ENCODE data around the gene ARSA.

- TF ChIP-seq POLR2AphosphoS5 (IDR thresholded peaks at IDR 0.05; ENCODE audit: low read depth, low read length) (no peak), POLR2A (IDR thresholded peaks at IDR 0.05; ENCODE audit: low read depth, low read length) (no peak), PAX5 (IDR thresholded peaks at IDR 0.05; ENCODE audit: insufficient read depth, low read length, severe bottlenecking) (no peak), TAF1 (IDR thresholded peaks at IDR 0.05; ENCODE audit: low read depth, low read length) (no peak), POU2F2 (IDR thresholded peaks at IDR 0.05; ENCODE audit: low read depth, low read length) (no peak)
These were observed 23.5 kb downstream of the ARSA start for GRCh38 chr22:50604256-50605001.

Data from GM12891 (cell line).